ENCODE measurements around the gene OGDH. TPM values are rescaled to one million over a fixed set of nuclear protein-coding genes. Genes with fewer than 3 reads are reported as not detected.

OGDH gene
- total RNA-seq, 1 experiment from 2014 or later: 75.1 TPM

- peak overlapping the region; percentile 98 for H3K27ac Mint-ChIP-seq (ENCODE audit: low read depth, unreplicated experiment)
- no peaks in the 10 kb centered on the region for H3K9me3 Mint-ChIP-seq (ENCODE audit: unreplicated experiment)
- H3K4me3 Mint-ChIP-seq (ENCODE audit: unreplicated experiment): peak overlapping the region; percentile 59
- CTCF ChIA-PET: interaction anchor here (1.1 to 1.3 kb wide), 3 partner anchors 18 to 159 kb away, joined by 3 to 4 read pairs (median 3); no protein-coding TSS in a partner anchor
- TF ChIP-seq, protein P1, sequence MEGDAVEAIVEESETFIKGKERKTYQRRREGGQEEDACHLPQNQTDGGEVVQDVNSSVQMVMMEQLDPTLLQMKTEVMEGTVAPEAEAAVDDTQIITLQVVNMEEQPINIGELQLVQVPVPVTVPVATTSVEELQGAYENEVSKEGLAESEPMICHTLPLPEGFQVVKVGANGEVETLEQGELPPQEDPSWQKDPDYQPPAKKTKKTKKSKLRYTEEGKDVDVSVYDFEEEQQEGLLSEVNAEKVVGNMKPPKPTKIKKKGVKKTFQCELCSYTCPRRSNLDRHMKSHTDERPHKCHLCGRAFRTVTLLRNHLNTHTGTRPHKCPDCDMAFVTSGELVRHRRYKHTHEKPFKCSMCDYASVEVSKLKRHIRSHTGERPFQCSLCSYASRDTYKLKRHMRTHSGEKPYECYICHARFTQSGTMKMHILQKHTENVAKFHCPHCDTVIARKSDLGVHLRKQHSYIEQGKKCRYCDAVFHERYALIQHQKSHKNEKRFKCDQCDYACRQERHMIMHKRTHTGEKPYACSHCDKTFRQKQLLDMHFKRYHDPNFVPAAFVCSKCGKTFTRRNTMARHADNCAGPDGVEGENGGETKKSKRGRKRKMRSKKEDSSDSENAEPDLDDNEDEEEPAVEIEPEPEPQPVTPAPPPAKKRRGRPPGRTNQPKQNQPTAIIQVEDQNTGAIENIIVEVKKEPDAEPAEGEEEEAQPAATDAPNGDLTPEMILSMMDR (IDR thresholded peaks at IDR 0.05; ENCODE audit: unreplicated experiment): no peak
- H3K27me3 Mint-ChIP-seq (ENCODE audit: insufficient read depth, unreplicated experiment): no peaks in the 10 kb centered on the region
- intact Hi-C loops (cut with micrococcal nuclease): loop anchor here (1.0 kb wide), 1 partner anchor 33 kb away; the partner anchor contains the start of gene OGDH
- DNase-seq (ENCODE audit: unreplicated experiment): peak; percentile 90
- POLR2A ChIA-PET: interaction anchor here (0.6 to 4.3 kb wide), 30 partner anchors 11 to 594 kb away, joined by 3 to 92 read pairs (median 4); partner anchors contain the start of genes DDX56, H2AZ2, NUDCD3 and OGDH
- H3K4me1 Mint-ChIP-seq (ENCODE audit: insufficient read depth, unreplicated experiment): peaks cover 48% of the 10 kb centered on the region
- BruUV-seq (replicated peaks): TSS peak; percentile 98
- peaks cover 11% of the 10 kb centered on the region for H3K36me3 Mint-ChIP-seq (ENCODE audit: insufficient read depth, unreplicated experiment)
These were observed 32.5 kb downstream of the OGDH start for GRCh38 chr7:44638611-44639557.

DNA sequence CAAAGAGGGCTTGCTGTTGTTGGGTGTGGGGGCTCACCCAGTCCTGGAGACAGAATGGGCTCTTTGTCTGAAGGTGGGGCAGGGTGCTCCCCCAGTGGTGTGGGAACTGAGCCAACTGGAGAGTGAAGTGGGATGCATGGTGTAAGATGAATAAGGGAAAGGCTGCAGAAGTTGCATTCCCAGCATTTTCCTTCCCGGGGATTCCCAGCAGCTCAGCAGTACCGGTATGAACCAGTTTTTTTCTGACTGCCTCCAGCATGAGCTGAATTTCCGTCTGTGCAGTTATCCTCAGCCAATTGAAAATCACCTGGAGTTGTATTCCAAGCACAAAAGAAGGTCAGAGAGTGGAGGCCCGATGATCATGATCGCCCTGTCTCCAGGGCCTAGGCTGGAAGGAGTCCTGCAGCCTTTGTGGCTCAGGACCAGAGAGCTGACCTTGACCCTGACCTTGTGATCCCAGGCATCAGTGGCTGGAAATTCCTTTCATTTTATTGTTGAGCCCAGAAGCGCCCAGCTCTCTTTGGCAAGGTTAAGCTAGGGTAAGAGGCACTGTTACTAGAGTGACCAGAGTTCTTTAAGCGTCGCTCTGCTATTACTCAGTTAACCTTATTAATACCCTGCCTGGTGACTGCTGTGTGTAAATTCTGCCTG lies 33.4 kb downstream of the OGDH start:
- peak overlapping the region; percentile 22 for H3K4me3 Mint-ChIP-seq (ENCODE audit: unreplicated experiment)
- peak overlapping the region; percentile 98 for H3K27ac Mint-ChIP-seq (ENCODE audit: low read depth, unreplicated experiment)
- BruUV-seq (replicated peaks): no TSS peak
- peaks cover 13% of the 10 kb centered on the region for H3K36me3 Mint-ChIP-seq (ENCODE audit: insufficient read depth, unreplicated experiment)
- ChIA-PET POLR2A (interaction anchor here (0.5 to 4.3 kb wide), 27 partner anchors 10 to 1129 kb away, joined by 3 to 92 read pairs (median 3); partner anchors contain the start of genes DBNL, DDX56, H2AZ2 and NUDCD3), CTCF (interaction anchor here (0.6 to 1.2 kb wide), 3 partner anchors 19 to 159 kb away, joined by 3 read pairs; no protein-coding TSS in a partner anchor)
- H3K9me3 Mint-ChIP-seq (ENCODE audit: unreplicated experiment): no peaks in the 10 kb centered on the region
- TF ChIP-seq, protein P1 (IDR thresholded peaks at IDR 0.05; ENCODE audit: unreplicated experiment): no peak
- peak; percentile 83 for DNase-seq (ENCODE audit: unreplicated experiment)
- intact Hi-C loops (cut with micrococcal nuclease): no loop called here
- no peaks in the 10 kb centered on the region for H3K27me3 Mint-ChIP-seq (ENCODE audit: insufficient read depth, unreplicated experiment)
- peaks cover 42% of the 10 kb centered on the region for H3K4me1 Mint-ChIP-seq (ENCODE audit: insufficient read depth, unreplicated experiment)

GRCh38 chr7:44643206-44643605 lies 36.8 kb downstream of the OGDH start:
- peaks cover 25% of the 10 kb centered on the region for H3K4me1 Mint-ChIP-seq (ENCODE audit: insufficient read depth, unreplicated experiment)

More at GRCh38 chr7:44643206-44643605, 36.8 kb downstream of the OGDH start:
- Mint-ChIP-seq H3K4me3 (ENCODE audit: unreplicated experiment) (no peak overlapping the region), H3K36me3 (ENCODE audit: insufficient read depth, unreplicated experiment) (peaks cover 37% of the 10 kb centered on the region), H3K27ac (ENCODE audit: low read depth, unreplicated experiment) (no peak overlapping the region), H3K27me3 (ENCODE audit: insufficient read depth, unreplicated experiment) (no peaks in the 10 kb centered on the region), H3K9me3 (ENCODE audit: unreplicated experiment) (no peaks in the 10 kb centered on the region)
- ChIA-PET CTCF (no interaction called here), POLR2A (interaction anchor here (0.9 kb wide), 1 partner anchor 38 kb away, joined by 4 read pairs; no protein-coding TSS in a partner anchor)
- TF ChIP-seq, protein P1 (IDR thresholded peaks at IDR 0.05; ENCODE audit: unreplicated experiment): no peak
- intact Hi-C loops (cut with micrococcal nuclease): no loop called here
- BruUV-seq (replicated peaks): no TSS peak
- DNase-seq (ENCODE audit: unreplicated experiment): no peak
